HepG2 (cell line): ENCODE data around the gene MTMR3.

Experiments used
- ATF1 ChIP-seq: IDR thresholded peaks from 2 replicates; pipeline ENCODE4 v1.6.1; 2016; ENCODE audit warnings: mild to moderate bottlenecking, control low read depth
- DNMT3B ChIP-seq: conservative IDR thresholded peaks from 2 replicates; pipeline ENCODE4 v1.6.1; 2016; ENCODE audit warnings: missing biosample characterization, control low read depth
- EZH2 ChIP-seq: conservative IDR thresholded peaks from 2 replicates; pipeline ENCODE4 v1.6.1; 2012; ENCODE audit warnings: mild to moderate bottlenecking, low read depth, low read length, moderate library complexity
- HIVEP1 ChIP-seq: sonication (generic); formaldehyde crosslinking; IDR thresholded peaks from 2 replicates; pipeline ENCODE4 v1.4.0; 2020; ENCODE audit warnings: mild to moderate bottlenecking, missing genetic modification reagents
- JUNB ChIP-seq: sonication (generic); formaldehyde crosslinking; IDR thresholded peaks from 2 replicates; pipeline ENCODE4 v1.8.0; 2022; ENCODE audit warnings: missing genetic modification reagents, mild to moderate bottlenecking, borderline replicate concordance
- POLR2A ChIP-seq, 2 experiments: IDR thresholded peaks; 2 replicates each; pipeline ENCODE4 v1.6.1; 2011; ENCODE audit warnings: low read depth in 2 of 2, low read length in 2 of 2, mild to moderate bottlenecking in 1 of 2, moderate library complexity in 1 of 2; ENCODE audit not compliant: insufficient read depth in 1 of 2
- SOX13 ChIP-seq, 3 experiments: fragments of 450-650 bp in 1 of 3; sonication (generic) in 1 of 3; formaldehyde crosslinking in 1 of 3; IDR thresholded peaks in 2 of 3; conservative IDR thresholded peaks in 1 of 3; 2 replicates each; pipeline versions ENCODE4 v1.5.0 to v1.6.1; 2016 to 2020; ENCODE audit warnings: antibody characterized with exemption in 1 of 3, mild to moderate bottlenecking in 1 of 3, missing compliant biosample characterization in 1 of 3, missing genetic modification reagents in 1 of 3, moderate library complexity in 1 of 3
- ZFAT ChIP-seq: sonication (generic); formaldehyde crosslinking; conservative IDR thresholded peaks from 2 replicates; pipeline ENCODE4 v1.8.1; 2023; ENCODE audit warnings: missing genetic modification reagents, inconsistent platforms
- ZNF24 ChIP-seq: fragments of 450-650 bp; IDR thresholded peaks from 2 replicates; pipeline ENCODE4 v1.6.1; 2017; ENCODE audit warnings: antibody characterized with exemption, mild to moderate bottlenecking
- TF ChIP-seq, protein P1 (sequence below): sonication (generic); formaldehyde crosslinking; IDR thresholded peaks from 2 replicates; pipeline ENCODE4 v1.4.0; 2020; ENCODE audit warnings: mild to moderate bottlenecking, missing genetic modification reagents
- TF ChIP-seq, protein P2 (sequence below): sonication (generic); formaldehyde crosslinking; IDR thresholded peaks from 2 replicates; pipeline ENCODE4 v1.4.0; 2020; ENCODE audit warnings: missing genetic modification reagents

DNA sequence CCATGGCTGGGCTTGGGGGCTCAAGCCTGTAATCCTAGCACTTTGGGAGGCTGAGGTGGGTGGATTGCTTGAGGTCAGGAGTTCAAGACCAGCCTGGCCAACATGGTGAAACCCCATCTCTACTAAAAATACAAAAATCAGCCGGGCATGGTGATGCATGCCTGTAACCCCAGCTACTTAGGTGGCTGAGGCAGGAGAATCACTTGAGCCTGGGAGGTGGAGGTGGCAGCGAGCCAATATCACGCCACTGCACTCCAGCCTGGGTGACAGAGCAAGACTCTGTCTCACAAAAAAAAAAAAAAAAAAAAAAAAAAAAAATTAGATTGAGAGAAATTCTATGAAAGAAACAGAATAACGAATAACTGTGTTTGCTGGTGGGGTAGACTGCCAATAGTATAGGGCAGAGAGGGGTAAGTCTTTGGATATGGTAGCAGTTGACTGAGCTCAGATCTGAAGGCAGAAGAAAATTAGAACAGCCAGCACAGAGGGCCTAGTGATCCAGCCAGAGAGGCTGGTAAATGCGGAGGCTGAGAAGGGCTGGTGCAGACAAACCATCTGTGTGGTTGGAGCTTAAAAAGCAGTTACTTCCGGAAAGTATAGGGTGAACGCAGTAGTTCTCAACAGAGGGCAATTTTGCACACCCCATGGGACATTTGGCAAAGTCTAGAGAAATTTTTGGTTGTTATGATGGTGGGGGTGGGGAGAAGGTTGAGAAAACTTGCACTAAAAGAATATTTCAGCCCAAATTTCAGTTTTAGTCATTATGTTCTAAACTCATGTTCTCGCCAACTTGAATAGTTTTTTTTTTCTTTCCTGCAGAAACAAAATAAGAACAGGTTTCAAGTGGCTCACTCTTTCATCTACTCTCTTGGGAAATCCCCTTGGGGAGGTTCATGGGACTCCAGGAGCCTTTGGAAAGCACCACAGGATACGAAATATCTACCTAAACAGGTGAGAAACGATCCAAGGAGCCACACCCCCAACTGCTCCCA is 195.6 kb downstream of the MTMR3 start:
- no peak for TF ChIP-seq JUNB (CRISPR knock-in tag)
- no peak for TF ChIP-seq SOX13 (IDR thresholded peaks at IDR 0.05)
- TF ChIP-seq SOX13 (CRISPR knock-in tag; conservative IDR thresholded peaks at IDR 0.05 in 1 of 2, IDR thresholded peaks at IDR 0.05 in 1 of 2): no peak
- TF ChIP-seq ZFAT (CRISPR knock-in tag): no peak
- TF ChIP-seq ATF1 (CRISPR knock-in tag): no peak
- TF ChIP-seq, protein P1, sequence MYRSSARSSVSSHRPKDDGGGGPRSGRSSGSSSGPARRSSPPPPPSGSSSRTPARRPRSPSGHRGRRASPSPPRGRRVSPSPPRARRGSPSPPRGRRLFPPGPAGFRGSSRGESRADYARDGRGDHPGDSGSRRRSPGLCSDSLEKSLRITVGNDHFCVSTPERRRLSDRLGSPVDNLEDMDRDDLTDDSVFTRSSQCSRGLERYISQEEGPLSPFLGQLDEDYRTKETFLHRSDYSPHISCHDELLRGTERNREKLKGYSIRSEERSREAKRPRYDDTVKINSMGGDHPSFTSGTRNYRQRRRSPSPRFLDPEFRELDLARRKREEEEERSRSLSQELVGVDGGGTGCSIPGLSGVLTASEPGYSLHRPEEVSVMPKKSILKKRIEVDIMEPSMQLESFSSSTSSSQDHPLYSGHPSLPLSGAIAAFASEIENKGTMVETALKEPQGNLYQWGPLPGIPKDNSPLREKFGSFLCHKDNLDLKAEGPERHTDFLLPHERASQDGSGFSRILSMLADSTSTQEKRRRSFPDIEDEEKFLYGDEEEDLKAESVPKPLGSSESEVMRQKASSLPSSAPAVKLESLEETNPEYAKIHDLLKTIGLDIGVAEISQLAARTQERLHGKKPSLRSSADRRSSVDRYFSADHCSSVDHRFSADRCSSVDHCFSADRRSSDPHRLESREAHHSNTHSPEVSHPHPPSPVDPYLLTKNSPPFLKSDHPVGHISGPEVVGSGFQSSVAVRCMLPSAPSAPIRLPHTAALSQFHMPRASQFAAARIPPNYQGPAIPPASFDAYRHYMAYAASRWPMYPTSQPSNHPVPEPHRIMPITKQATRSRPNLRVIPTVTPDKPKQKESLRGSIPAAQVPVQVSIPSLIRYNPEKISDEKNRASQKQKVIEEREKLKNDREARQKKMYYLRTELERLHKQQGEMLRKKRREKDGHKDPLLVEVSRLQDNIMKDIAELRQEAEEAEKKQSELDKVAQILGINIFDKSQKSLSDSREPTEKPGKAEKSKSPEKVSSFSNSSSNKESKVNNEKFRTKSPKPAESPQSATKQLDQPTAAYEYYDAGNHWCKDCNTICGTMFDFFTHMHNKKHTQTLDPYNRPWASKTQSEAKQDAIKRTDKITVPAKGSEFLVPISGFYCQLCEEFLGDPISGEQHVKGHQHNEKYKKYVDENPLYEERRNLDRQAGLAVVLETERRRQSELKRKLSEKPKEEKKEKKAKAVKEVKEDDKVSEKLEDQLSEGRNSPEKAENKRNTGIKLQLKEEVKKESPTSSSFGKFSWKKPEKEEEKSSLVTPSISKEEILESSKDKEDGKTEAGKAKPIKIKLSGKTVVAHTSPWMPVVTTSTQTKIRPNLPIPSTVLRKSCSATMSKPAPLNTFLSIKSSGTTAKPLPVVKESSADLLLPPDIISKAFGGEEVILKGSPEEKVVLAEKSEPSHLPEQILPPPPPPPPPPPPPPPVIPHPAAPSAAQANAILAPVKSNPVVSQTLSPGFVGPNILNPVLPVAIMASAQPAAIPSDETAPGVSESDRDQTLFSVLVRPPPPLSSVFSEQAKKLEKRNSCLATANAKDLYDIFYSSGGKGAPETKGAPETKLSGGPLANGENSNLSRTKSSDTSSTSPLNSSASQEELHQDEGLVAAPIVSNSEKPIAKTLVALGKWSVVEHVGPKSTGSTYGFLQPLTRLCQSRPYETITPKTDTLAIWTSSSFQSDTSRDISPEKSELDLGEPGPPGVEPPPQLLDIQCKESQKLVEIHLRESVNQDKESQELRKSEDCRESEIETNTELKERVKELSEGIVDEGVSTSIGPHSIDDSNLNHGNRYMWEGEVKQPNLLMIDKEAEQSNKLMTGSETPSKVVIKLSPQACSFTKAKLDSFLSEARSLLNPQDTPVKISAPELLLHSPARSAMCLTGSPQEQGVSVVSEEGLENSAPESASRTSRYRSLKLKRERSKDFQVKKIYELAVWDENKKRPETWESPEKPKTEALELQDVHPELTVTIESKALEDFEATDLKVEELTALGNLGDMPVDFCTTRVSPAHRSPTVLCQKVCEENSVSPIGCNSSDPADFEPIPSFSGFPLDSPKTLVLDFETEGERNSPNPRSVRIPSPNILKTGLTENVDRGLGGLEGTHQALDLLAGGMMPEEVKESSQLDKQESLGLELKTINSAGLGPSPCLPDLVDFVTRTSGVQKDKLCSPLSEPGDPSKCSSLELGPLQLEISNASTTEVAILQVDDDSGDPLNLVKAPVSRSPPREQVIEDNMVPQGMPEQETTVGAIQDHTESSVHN (CRISPR knock-in tag): no peak
- TF ChIP-seq EZH2: no peak
- no peak for TF ChIP-seq ZNF24
- TF ChIP-seq DNMT3B (CRISPR knock-in tag): no peak
- TF ChIP-seq, protein P2, sequence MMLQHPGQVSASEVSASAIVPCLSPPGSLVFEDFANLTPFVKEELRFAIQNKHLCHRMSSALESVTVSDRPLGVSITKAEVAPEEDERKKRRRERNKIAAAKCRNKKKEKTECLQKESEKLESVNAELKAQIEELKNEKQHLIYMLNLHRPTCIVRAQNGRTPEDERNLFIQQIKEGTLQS: no peak
- no peak for TF ChIP-seq POLR2A (IDR thresholded peaks at IDR 0.05; ENCODE audit: insufficient read depth in 1 of 2, low read depth in 2 of 2, low read length in 2 of 2)
- no peak for TF ChIP-seq HIVEP1 (CRISPR knock-in tag)
